GOT3 (cell line): ENCODE data around the gene CLGN.
"Not testable (repeated sequence)": the region's sequence is repeated elsewhere in the genome, so short reads cannot be mapped to it uniquely, and the experiment has no call there.

Experiments used
- DNase-seq: peaks from one replicate; lab custom pipeline; 2025; ENCODE audit warnings: mixed read lengths; lab: John Stamatoyannopoulos, UW

The CLGN gene

DNA sequence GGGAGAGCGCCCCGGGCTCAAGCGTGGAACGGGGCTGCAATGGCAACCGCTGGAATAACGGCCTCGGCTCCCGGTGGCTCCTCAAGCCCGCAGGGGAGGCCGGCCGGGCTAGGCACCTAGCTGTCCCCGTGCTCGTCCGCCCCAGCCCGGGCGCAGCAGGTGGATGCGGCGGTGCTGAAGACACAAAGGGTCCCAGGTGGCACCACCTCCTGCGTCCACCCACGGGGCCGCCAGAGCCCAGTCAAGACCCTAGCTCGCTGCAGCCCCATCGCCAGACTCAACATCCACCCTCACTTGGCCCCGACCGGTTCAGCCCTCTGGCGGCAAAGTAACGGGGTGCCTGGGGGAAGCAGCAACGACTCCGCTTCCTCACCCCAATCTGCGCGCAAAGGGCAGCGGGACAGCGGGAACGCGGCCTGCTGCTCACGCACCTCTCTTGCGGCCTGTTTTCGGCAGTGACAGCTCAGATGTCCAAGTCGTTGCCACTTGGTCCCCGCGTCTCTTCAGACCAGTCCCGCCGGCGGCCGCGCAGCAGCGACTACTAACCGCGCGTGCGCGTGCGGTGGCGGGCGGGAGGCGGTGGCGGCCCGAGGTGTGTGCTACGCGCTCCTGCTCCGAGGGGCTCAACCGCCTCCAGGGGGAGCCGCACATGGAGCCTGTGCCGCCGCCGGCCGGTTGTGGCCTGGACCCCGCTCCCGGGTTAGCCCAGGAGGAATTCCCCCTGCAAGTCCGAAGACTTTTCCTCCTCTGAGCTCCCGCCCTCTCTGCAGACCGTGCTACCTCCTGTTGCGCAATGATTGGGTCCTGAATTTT lies at the start of gene CLGN:
CLGN (minus strand) TSS at position 543 of the 813 bp plus-strand sequence. CDS start 14,570 bp downstream, outside the sequence.
- DNase-seq: peak; percentile 3

DNA sequence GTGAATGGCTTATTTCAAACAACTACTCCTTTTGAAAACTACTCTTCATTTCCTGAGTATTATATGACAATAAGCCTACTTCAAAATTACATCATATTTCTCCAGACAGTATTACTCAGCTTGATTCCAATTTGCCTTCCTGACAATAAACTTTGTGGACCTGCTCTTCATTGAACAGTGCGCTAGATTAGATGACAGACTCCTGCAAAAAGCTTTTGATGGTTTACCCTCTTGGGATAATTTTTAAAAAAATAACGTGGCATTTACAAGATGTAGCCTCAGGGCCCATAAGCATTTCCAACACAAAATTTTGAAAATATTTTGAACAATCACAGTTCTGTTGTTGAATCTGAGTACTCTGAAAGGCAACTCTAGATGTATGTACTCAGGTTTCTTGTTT lies 44.7 kb upstream of the CLGN start:
- DNase-seq: no peak

DNA sequence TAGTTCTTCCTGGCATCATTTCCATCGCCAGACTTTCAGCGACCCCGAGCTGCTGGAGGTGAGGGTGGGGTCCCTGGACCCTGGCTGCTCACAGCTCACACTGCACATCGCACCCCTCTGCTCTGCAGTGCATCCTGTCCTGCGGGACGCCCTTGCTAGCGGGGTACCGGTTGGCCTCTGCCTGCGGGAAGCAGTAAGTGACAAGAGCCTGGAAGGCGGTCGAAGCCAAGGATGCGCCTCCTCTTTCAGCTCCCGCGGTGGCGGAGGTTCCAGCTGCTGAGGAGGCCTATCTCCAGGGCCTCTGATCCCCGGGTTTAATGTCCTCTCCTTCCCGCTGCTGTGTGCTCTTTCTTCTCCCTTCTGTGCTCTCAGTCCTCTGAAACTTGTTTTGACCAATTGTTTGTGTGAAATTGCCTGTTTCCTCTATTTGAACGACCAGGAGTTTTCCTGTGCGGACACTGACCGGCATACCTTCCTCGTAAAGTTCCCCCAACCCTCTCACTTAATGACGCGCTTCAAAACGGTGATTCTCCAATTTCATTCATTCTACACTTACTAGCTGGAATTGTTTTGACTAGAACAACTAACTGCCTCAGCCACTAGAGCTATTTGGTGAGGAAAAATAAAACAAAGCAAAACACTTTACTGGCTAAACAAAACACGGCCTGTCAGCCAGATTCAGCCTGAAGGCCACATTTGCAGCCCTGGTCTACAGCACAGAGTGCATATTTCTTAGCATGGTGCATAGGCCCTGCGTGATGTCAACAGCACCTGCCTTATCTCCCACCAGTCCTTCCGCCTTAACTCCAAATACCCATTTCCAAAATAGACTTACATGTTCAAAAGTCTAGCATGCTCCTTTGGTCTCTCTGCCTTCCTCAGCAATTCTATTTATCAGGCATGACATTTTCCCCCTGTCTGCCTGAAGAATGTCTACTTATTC lies 42.6 kb upstream of the CLGN start:
- no peak for DNase-seq

- DNase-seq: no peak
Observed at GRCh38 chr4:140466146-140466545, 38.7 kb upstream of the CLGN start.

DNA sequence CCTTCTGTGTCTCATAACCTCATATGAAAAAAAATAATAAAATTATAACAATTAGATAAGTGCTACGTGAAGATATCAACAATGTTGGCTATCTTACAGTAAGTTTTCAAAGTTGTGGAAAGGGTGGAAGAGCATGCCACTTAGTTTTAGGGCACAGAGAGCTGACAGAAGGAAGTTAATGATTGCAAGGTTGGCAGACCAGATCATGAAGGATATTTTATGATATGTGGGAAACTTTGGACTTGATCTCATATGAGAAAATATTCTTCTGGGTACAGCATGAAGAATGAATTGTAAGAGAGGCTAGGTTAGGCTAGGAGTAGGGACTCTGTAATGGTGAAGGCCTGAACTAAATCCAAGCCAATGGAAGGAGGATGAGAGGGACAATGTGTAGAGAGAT lies 36.2 kb upstream of the CLGN start:
- DNase-seq: no peak

- DNase-seq: no peak
Observed at GRCh38 chr4:140463182-140463581, 35.7 kb upstream of the CLGN start.

- no peak for DNase-seq
Observed at GRCh38 chr4:140450352-140450751, 22.9 kb upstream of the CLGN start.

- no peak for DNase-seq
Observed at GRCh38 chr4:140448830-140449229, 21.4 kb upstream of the CLGN start.

- DNase-seq: no peak
Observed at GRCh38 chr4:140448162-140448561, 20.7 kb upstream of the CLGN start.

- DNase-seq: not testable (repeated sequence)
Observed at GRCh38 chr4:140444347-140444746, 16.9 kb upstream of the CLGN start.

DNA sequence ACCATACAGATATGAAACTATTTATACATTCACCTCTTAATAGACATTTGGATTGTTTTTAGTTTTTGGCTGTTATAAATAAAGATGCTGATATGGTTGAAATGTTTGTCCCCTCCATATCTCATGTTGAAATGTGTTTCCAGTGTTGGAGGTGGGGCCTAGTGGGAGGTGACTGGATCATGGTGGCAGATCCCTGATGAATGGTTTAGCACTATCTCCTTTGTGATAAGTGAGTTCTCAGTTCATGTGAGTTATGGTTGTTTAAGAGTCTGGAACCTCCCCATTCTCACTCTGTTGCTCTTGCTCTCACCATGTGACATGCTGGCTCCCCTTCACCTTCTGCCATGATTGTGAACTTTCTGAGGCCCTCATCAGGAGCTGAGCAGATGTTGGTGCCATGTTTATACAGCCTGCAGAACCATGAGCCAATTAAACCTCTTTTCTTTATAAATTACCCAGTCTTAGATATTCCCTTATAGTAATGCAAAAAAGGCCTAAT lies 12.2 kb upstream of the CLGN start:
- DNase-seq: no peak

DNA sequence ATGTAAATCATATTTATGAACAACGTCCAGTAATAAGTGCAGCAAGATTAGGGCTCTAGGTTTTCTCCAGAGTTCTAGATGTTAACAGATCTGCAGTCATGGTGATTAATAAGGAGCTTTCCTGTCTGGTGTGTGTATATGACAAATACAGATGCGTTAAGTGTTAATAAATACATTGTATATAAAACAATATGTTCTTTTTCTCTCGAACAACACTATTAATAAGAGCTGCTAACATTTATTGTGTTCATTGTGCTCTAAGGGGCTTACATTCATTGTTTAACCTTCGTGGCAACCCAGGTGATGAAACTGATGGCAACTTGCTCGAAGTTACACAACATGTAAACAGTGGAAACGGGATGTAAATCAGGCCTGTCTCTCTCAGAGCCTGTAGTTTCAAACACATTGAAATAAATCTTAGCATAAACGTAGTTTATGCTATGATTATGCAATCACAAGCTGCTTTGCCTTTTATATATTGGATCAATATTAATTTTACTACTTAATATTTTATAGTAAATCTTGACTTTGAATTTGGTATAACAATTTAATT lies 547 bp upstream of the CLGN start:
- DNase-seq: no peak

DNA sequence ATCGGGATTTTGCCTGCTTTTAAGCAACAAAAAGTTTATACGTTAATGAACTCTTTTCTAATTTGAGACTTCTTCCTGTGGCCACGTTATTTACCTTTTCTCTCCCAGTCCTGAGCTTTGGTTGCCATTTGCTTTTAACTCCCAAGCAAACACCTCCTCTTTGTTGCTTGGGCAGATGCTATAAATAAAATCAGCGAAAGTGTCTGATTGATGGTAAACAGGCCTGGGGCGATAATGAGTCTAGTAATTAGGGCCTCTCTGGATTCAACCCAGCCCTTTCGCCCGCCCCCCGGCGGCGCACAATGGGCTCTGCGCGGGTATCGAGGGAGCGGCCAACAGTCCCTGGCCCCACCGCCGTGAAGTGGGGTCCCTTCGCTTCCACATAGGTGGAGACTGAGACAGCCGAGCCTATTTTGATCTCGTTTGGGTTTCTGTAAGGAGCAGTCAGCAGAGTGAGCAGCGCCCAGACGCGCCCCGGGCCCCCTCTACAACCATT lies 790 bp downstream of the CLGN start:
- DNase-seq: no peak

DNA sequence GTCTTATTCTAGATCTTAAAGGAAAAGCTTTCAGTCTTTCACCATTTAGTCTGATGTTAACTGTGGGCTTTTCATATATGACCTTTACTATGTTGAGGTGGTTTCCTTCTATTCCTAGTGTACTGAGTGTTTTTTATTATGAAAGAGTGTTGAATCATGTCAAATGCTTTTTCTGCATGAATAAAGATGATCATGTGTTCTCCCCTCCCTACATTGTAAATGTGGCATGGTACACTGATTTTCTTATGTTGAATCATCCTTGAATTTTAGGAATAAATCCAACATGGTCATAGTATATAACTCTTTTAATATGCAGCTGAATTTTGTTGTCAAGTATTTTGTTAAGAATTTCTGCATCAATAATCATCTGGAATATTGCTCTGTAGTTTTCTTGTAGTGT lies 4.3 kb downstream of the CLGN start:
- no peak for DNase-seq

DNA sequence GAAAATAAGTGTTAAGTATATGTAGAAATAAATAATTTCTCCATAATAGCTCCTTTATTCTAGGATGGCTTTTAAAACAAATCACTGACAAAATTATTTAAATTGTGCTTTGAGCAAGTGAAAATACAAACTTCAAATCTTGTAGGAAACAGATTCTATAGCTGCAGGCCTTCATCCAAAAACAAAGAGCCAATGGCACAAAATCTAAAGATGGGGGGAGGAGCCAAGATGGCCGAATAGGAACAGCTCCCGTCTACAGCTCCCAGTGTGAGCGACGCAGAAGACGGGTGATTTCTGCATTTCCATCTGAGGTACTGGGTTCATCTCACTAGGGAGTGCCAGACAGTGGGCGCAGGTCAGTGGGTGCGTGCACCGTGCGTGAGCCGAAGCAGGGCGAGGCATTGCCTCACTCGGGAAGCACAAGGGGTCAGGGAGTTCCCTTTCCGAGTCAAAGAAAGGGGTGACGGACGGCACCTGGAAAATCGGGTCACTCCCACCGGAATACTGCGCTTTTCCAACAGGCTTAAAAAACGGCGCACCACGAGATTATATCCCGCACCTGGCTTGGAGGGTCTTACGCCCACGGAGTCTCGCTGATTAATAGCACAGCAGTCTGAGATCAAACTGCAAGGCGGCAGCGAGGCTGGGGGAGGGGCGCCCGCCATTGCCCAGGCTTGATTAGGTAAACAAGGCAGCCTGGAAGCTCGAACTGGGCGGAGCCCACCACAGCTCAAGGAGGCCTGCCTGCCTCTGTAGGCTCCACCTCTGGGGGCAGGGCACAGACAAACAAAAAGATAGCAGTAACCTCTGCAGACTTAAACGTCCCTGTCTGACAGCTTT lies 14.1 kb downstream of the CLGN start:
- DNase-seq: not testable (repeated sequence)

GRCh38 chr4:140408974-140409373 lies 18.5 kb downstream of the CLGN start:
- DNase-seq: no peak

DNA sequence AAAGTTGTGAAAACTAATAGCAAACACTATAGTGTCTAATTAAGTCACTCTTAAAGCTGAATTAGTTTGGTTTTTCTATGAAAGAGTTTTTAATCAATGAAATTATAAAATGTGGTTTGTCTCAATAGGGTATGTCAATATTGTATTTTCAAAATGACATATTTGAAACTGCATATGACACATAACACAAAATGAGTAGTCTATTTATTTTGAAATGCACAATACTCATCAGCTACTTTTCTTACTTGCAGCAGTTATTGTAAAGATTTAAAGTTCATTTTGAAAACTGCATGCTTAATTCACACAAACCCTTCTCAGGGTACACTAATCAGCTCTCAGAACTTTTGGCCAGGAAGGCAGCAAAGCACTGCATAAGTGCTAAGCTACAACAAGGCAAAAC lies 21.2 kb downstream of the CLGN start:
- no peak for DNase-seq

GRCh38 chr4:140400111-140400510 lies 27.3 kb downstream of the CLGN start:
- DNase-seq: no peak

DNA sequence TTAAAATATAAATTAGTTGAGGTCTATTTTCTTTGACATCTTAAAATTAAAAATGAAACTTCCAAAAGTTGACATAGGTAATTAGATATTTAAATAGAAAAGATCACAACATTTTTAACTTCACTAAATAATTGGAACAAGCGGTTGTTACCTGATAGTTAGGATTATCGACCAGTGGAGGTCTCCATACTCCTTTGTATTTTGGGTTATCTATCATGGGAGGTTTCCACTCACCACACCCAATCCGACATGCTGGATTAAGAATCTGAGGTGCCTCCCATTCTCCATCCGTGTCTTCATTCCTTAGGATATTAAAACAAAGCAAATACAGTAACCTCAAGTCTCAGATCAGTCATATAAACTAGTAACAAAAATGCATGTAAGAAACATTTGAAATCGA lies 31.8 kb downstream of the CLGN start:
- DNase-seq: no peak

- no peak for DNase-seq
Observed at GRCh38 chr4:140388015-140388414, 39.4 kb downstream of the CLGN start.

GRCh38 chr4:140382732-140383131 lies 44.7 kb downstream of the CLGN start:
- no peak for DNase-seq
